ENCODE results near the gene TNPO3. TPM values are rescaled to one million over a fixed set of nuclear protein-coding genes. Genes with fewer than 3 reads are reported as not detected.
"Not testable (repeated sequence)": the region's sequence is repeated elsewhere in the genome, so short reads cannot be mapped to it uniquely, and the experiment has no call there.

The TNPO3 gene
- total and polyA plus RNA-seq, 12 donors = 8.0 to 37.7 (median 29.6) TPM

- H3K36me3 ChIP-seq = peaks cover 0 to 100% (median 39%) of the 10 kb centered on the region in 9 donors
- no peaks in the 10 kb centered on the region for H3K9me3 ChIP-seq
- DNase-seq = no peak
- intact Hi-C loops (cut with DNase I) = no loop called here
- 67 to 80% methylated on average over 5 of the region's 5 CpGs for WGBS, 2 donors
- TF ChIP-seq CTCF (IDR thresholded peaks at IDR 0.05) = no peak
- no peak overlapping the region for H3K27ac ChIP-seq
- H3K4me3 ChIP-seq = no peak overlapping the region
- H3K27me3 ChIP-seq = no peaks in the 10 kb centered on the region
- no peak for ATAC-seq
- no peaks in the 10 kb centered on the region for H3K4me1 ChIP-seq
Observed at GRCh38 chr7:128997181-128997580, 57.7 kb downstream of the TNPO3 start.

GRCh38 chr7:128994560-128994959 lies 60.4 kb downstream of the TNPO3 start:
- H3K36me3 ChIP-seq = peaks cover 0 to 100% (median 44%) of the 10 kb centered on the region in 9 donors
- ATAC-seq; H3K27me3 ChIP-seq; H3K4me3 ChIP-seq; H3K9me3 ChIP-seq; H3K4me1 ChIP-seq; intact Hi-C loops (cut with DNase I); H3K27ac ChIP-seq; DNase-seq: not testable (repeated sequence)
- WGBS, 2 donors = 95 to 98% methylated on average over 8 of the region's 8 CpGs

- Histone ChIP-seq H3K27ac (no peak overlapping the region), H3K9me3 (no peaks in the 10 kb centered on the region), H3K36me3 (peaks cover 0 to 100% (median 33%) of the 10 kb centered on the region in 9 donors), H3K4me1 (no peaks in the 10 kb centered on the region), H3K27me3 (no peaks in the 10 kb centered on the region), H3K4me3 (no peak overlapping the region)
- no peak for ATAC-seq
- 92 to 94% methylated on average over 2 of the region's 2 CpGs for WGBS, 2 donors
- DNase-seq = no peak
- intact Hi-C loops (cut with DNase I) = no loop called here
- no peak for TF ChIP-seq CTCF (IDR thresholded peaks at IDR 0.05)
Observed at GRCh38 chr7:128993419-128993818, 61.5 kb downstream of the TNPO3 start.

- H3K27ac ChIP-seq = no peak overlapping the region
- no peak overlapping the region for H3K4me3 ChIP-seq
- peaks cover 0 to 100% (median 46%) of the 10 kb centered on the region in 9 donors for H3K36me3 ChIP-seq
- no peaks in the 10 kb centered on the region for H3K4me1 ChIP-seq
- 85 to 86% methylated on average over 9 of the region's 9 CpGs for WGBS, 2 donors
- H3K27me3 ChIP-seq = no peaks in the 10 kb centered on the region
- no peak for DNase-seq
- intact Hi-C loops (cut with DNase I) = no loop called here
- no peak for ATAC-seq
- H3K9me3 ChIP-seq = no peaks in the 10 kb centered on the region
- no peak for TF ChIP-seq CTCF (IDR thresholded peaks at IDR 0.05)
Observed at GRCh38 chr7:128989961-128990360, 65.0 kb downstream of the TNPO3 start.

GRCh38 chr7:128988372-128988771 lies 66.5 kb downstream of the TNPO3 start:
- ATAC-seq = no peak
- Histone ChIP-seq H3K4me3 (no peak overlapping the region), H3K4me1 (no peaks in the 10 kb centered on the region), H3K27ac (no peak overlapping the region), H3K27me3 (no peaks in the 10 kb centered on the region), H3K36me3 (peaks cover 0 to 100% (median 49%) of the 10 kb centered on the region in 9 donors), H3K9me3 (no peaks in the 10 kb centered on the region)
- intact Hi-C loops (cut with DNase I) = no loop called here
- TF ChIP-seq CTCF (IDR thresholded peaks at IDR 0.05) = no peak
- DNase-seq = no peak
